Fibroblast of pulmonary artery (primary cell): ENCODE measurements around the gene ZNF850.
"Not testable (repeated sequence)": the region's sequence is repeated elsewhere in the genome, so short reads cannot be mapped to it uniquely, and the experiment has no call there.

ENCODE experiments used
- DNase-seq: peaks from one replicate; pipeline ENCODE4 v3.0.0-alpha.2; 2010; ENCODE audit warnings: low read depth
- H3K4me3 ChIP-seq: replicated peaks from 2 replicates; pipeline ENCODE4 v1.5.1; 2011; ENCODE audit warnings: low read depth, mild to moderate bottlenecking, control low read depth, low read length, moderate library complexity
- CTCF ChIP-seq: IDR thresholded peaks from 2 replicates; pipeline ENCODE4 v1.5.1; 2011; ENCODE audit warnings: mild to moderate bottlenecking, control low read depth, low read length, inconsistent platforms; ENCODE audit errors: missing control alignments

The ZNF850 gene

GRCh38 chr19:36772311-36773222 is at the start of gene ZNF850:
TSS of gene ZNF850 (minus strand) at chr19:36772807. CDS start at chr19:36762606, 10,201 bp downstream.
- no peak for TF ChIP-seq CTCF
- DNase-seq: peak; percentile 96
- H3K4me3 ChIP-seq: peak within 1 kb of the TSS; percentile 75

- DNase-seq: no peak
- H3K4me3 ChIP-seq: no peak overlapping the region
- no peak for TF ChIP-seq CTCF
Measured at GRCh38 chr19:36821758-36822157, 49.2 kb upstream of the ZNF850 start.

GRCh38 chr19:36819130-36819630 is 46.6 kb upstream of the ZNF850 start:
- H3K4me3 ChIP-seq: no peak overlapping the region
- TF ChIP-seq CTCF: no peak
- peak; percentile 12 for DNase-seq

- no peak for DNase-seq
- H3K4me3 ChIP-seq: no peak overlapping the region
- TF ChIP-seq CTCF: no peak
Measured at GRCh38 chr19:36807029-36807428, 34.4 kb upstream of the ZNF850 start.

GRCh38 chr19:36805364-36805763 is 32.8 kb upstream of the ZNF850 start:
- H3K4me3 ChIP-seq: no peak overlapping the region
- TF ChIP-seq CTCF: no peak
- DNase-seq: no peak

GRCh38 chr19:36797786-36798108 is 25.1 kb upstream of the ZNF850 start:
- TF ChIP-seq CTCF: no peak
- H3K4me3 ChIP-seq: peak overlapping the region; percentile 91
- DNase-seq: no peak

- peak overlapping the region; percentile 91 for H3K4me3 ChIP-seq
- DNase-seq: no peak
- TF ChIP-seq CTCF: no peak
Measured at GRCh38 chr19:36796714-36796992, 24.0 kb upstream of the ZNF850 start.

GRCh38 chr19:36791420-36792141 is 19.0 kb upstream of the ZNF850 start:
- peak; percentile 16 for DNase-seq
- H3K4me3 ChIP-seq: not testable (repeated sequence)
